H9 (cell line): ENCODE data around the gene CCDC3. TPM values are rescaled to one million over a fixed set of nuclear protein-coding genes. Genes with fewer than 3 reads are reported as not detected.

Experiments used
- DNase-seq: peaks from one replicate; pipeline ENCODE4 v3.0.0-alpha.2; 2017
- H2AFZ ChIP-seq: one replicate; pipeline ENCODE4 v1.6.1; 2013; ENCODE audit warnings: mild to moderate bottlenecking, low read length, control low read depth, moderate library complexity
- H2AK5ac ChIP-seq: 2 replicates; pipeline ENCODE4 v1.6.1; 2013; ENCODE audit warnings: low read length, control low read depth, mixed read lengths; ENCODE audit not compliant: insufficient read length
- H2BK120ac ChIP-seq: one replicate; pipeline ENCODE4 v1.6.1; 2013; ENCODE audit warnings: low read depth, mild to moderate bottlenecking, low read length, control low read depth, inconsistent platforms; ENCODE audit not compliant: poor library complexity, severe bottlenecking
- H2BK12ac ChIP-seq: 2 replicates; pipeline ENCODE4 v1.6.1; 2013; ENCODE audit warnings: low read length, control low read depth, mixed read lengths, low read depth; ENCODE audit not compliant: insufficient read length
- H2BK15ac ChIP-seq: 2 replicates; pipeline ENCODE4 v1.6.1; 2013; ENCODE audit warnings: low read depth, low read length, control low read depth
- H2BK20ac ChIP-seq: one replicate; pipeline ENCODE4 v1.6.1; 2013; ENCODE audit warnings: low read depth, mild to moderate bottlenecking, low read length, control low read depth, inconsistent platforms; ENCODE audit not compliant: poor library complexity, severe bottlenecking
- H2BK5ac ChIP-seq: 2 replicates; pipeline ENCODE4 v1.6.1; 2013; ENCODE audit warnings: low read length, control low read depth, mixed read lengths; ENCODE audit not compliant: insufficient read length
- H3K14ac ChIP-seq: 2 replicates; pipeline ENCODE4 v1.6.1; 2013; ENCODE audit warnings: low read length, control low read depth; ENCODE audit not compliant: insufficient read depth
- H3K18ac ChIP-seq: 2 replicates; pipeline ENCODE4 v1.6.1; 2013; ENCODE audit warnings: low read depth, mild to moderate bottlenecking, mixed read lengths, low read length, control low read depth; ENCODE audit not compliant: insufficient read length
- H3K23ac ChIP-seq: 2 replicates; pipeline ENCODE4 v1.6.1; 2013; ENCODE audit warnings: low read length, control low read depth, mixed read lengths, low read depth; ENCODE audit not compliant: insufficient read length
- H3K23me2 ChIP-seq: 2 replicates; pipeline ENCODE4 v1.6.1; 2013; ENCODE audit warnings: low read depth, mild to moderate bottlenecking, mixed read lengths, low read length, control low read depth; ENCODE audit not compliant: insufficient read length, poor library complexity, severe bottlenecking
- H3K27ac ChIP-seq: 2 replicates; pipeline ENCODE4 v1.5.1; 2013; ENCODE audit warnings: low read length, control low read depth, mixed read lengths, low read depth; ENCODE audit not compliant: insufficient read length
- H3K27me3 ChIP-seq: 2 replicates; pipeline ENCODE4 v1.6.1; 2013; ENCODE audit warnings: low read length, control low read depth, inconsistent platforms; ENCODE audit not compliant: insufficient read depth
- H3K4ac ChIP-seq: 2 replicates; pipeline ENCODE4 v1.6.1; 2013; ENCODE audit warnings: low read depth, mild to moderate bottlenecking, control low read depth, inconsistent platforms, low read length, moderate library complexity
- H3K4me1 ChIP-seq: 2 replicates; pipeline ENCODE4 v1.6.1; 2013; ENCODE audit warnings: low read length, control low read depth, inconsistent platforms; ENCODE audit not compliant: insufficient read depth
- H3K4me2 ChIP-seq: 2 replicates; pipeline ENCODE4 v1.6.1; 2013; ENCODE audit warnings: low read length, control low read depth, mixed read lengths; ENCODE audit not compliant: insufficient read length, insufficient read depth
- H3K56ac ChIP-seq: 2 replicates; pipeline ENCODE4 v1.6.1; 2013; ENCODE audit warnings: low read depth, mild to moderate bottlenecking, mixed read lengths, low read length, control low read depth; ENCODE audit not compliant: insufficient read length
- H3K79me1 ChIP-seq: 2 replicates; pipeline ENCODE4 v1.6.1; 2013; ENCODE audit warnings: low read depth, mild to moderate bottlenecking, moderate library complexity, low read length, control low read depth, inconsistent platforms; ENCODE audit not compliant: insufficient read depth, poor library complexity, severe bottlenecking
- H3K79me2 ChIP-seq: 2 replicates; pipeline ENCODE4 v1.6.1; 2013; ENCODE audit warnings: low read length, control low read depth, inconsistent platforms; ENCODE audit not compliant: insufficient read depth
- H3K9ac ChIP-seq: 2 replicates; pipeline ENCODE4 v1.6.1; 2013; ENCODE audit warnings: low read length, control low read depth, mixed read lengths; ENCODE audit not compliant: insufficient read length; ENCODE audit errors: extremely low read depth
- H3K9me3 ChIP-seq: one replicate; pipeline ENCODE4 v1.6.1; 2013; ENCODE audit warnings: low read depth, low read length, inconsistent platforms; ENCODE audit not compliant: control insufficient read depth
- H3T11ph ChIP-seq: one replicate; pipeline ENCODE4 v1.6.1; 2013; ENCODE audit warnings: mild to moderate bottlenecking, low read length, control low read depth, inconsistent platforms
- H4K20me1 ChIP-seq: one replicate; pipeline ENCODE4 v1.6.1; 2013; ENCODE audit not compliant: control insufficient read depth, insufficient read length, insufficient read depth
- H4K5ac ChIP-seq: 2 replicates; pipeline ENCODE4 v1.6.1; 2013; ENCODE audit warnings: low read depth, mild to moderate bottlenecking, mixed read lengths, low read length, control low read depth; ENCODE audit not compliant: insufficient read length
- H4K8ac ChIP-seq: replicated peaks from 2 replicates; pipeline ENCODE4 v1.6.1; 2013; ENCODE audit warnings: low read length, control low read depth, mixed read lengths, low read depth; ENCODE audit not compliant: insufficient read length
- H4K91ac ChIP-seq: 2 replicates; pipeline ENCODE4 v1.6.1; 2013; ENCODE audit warnings: low read depth, mild to moderate bottlenecking, moderate library complexity, mixed read lengths, low read length, control low read depth; ENCODE audit not compliant: insufficient read length
- H3K27ac Mint-ChIP-seq, 3 experiments: 2 replicates in 2 of 3; 3 replicates in 1 of 3; pipeline ENCODE4 v1.8.0; 2020 to 2021; ENCODE audit warnings: mixed read lengths in 3 of 3, mild to moderate bottlenecking in 1 of 3, moderate library complexity in 1 of 3
- H3K27me3 Mint-ChIP-seq: 2 replicates; pipeline ENCODE4 v1.8.0; 2021; ENCODE audit warnings: low read depth, mild to moderate bottlenecking, moderate library complexity, mixed read lengths
- H3K36me3 Mint-ChIP-seq, 3 experiments: 2 replicates in 2 of 3; 3 replicates in 1 of 3; pipeline ENCODE4 v1.8.0; 2020 to 2021; ENCODE audit warnings: low read depth in 3 of 3, mixed read lengths in 3 of 3; ENCODE audit not compliant: insufficient read depth in 1 of 3
- H3K4me1 Mint-ChIP-seq, 2 experiments: 2 replicates each; pipeline ENCODE4 v1.8.0; 2020; ENCODE audit warnings: mixed read lengths in 2 of 2
- H3K4me3 Mint-ChIP-seq, 2 experiments: 2 replicates in 1 of 2; 3 replicates in 1 of 2; pipeline ENCODE4 v1.8.0; 2020 to 2021; ENCODE audit warnings: mild to moderate bottlenecking in 2 of 2, mixed read lengths in 2 of 2, moderate library complexity in 1 of 2
- H3K9me3 Mint-ChIP-seq, 2 experiments: 2 replicates in 1 of 2; 3 replicates in 1 of 2; pipeline ENCODE4 v1.8.0; 2020; ENCODE audit warnings: mild to moderate bottlenecking in 2 of 2, mixed read lengths in 2 of 2, moderate library complexity in 1 of 2
- CTCF ChIP-seq: fragments of 200-600 bp; sonication (generic); conservative IDR thresholded peaks from 3 replicates; pipeline ENCODE4 v1.8.0; 2021; ENCODE audit warnings: antibody characterized with exemption, mild to moderate bottlenecking
- WGBS: extraction: QIAGEN DNeasy Blood & Tissue Kit; methylation state at CpG from one replicate; pipeline ENCODE4 v1.1.7; 2013; ENCODE audit warnings: missing lambda C conversion rate, low lambda C conversion rate, mixed read lengths; ENCODE audit not compliant: insufficient read length; ENCODE audit errors: extremely low coverage; 5-methylcytosine and 5-hydroxymethylcytosine counted together
- total RNA-seq: library from RNA; stranded (reverse); gene quantifications from 2 replicates; pipeline ENCODE4 v1.2.1, GENCODE V29; 2021

The CCDC3 gene
- total RNA-seq, 1 experiment from 2014 or later: 2.3 TPM

GRCh38 chr10:12862459-12862858 lies 139.1 kb downstream of the CCDC3 start:
- Mint-ChIP-seq H3K9me3 (peaks cover 0 to 2% of the 10 kb centered on the region in 2 experiments; a peak in 3 of 5 replicates), H3K36me3 (no peaks in the 10 kb centered on the region), H3K27ac (peak overlapping the region in 1 of 3 experiments; percentile 18; a peak in 1 of 7 replicates), H3K4me1 (no peaks in the 10 kb centered on the region), H3K27me3 (peaks cover 21% of the 10 kb centered on the region), H3K4me3 (no peak overlapping the region)
- Histone ChIP-seq H3K14ac (no peak overlapping the region), H3K9me3 (no peaks in the 10 kb centered on the region), H3K4ac (no peak overlapping the region), H3K9ac (no peak overlapping the region), H3K27ac (no peak overlapping the region), H3K79me2 (no peaks in the 10 kb centered on the region), H4K20me1 (no peaks in the 10 kb centered on the region), H2BK5ac (no peak overlapping the region), H2AFZ (no peak overlapping the region), H3K23ac (no peak overlapping the region), H2BK12ac (no peak overlapping the region), H2BK120ac (no peak overlapping the region), H3K56ac (no peak overlapping the region), H3K23me2 (no peaks in the 10 kb centered on the region), H3K4me1 (no peaks in the 10 kb centered on the region), H2AK5ac (no peak overlapping the region), H3K79me1 (no peaks in the 10 kb centered on the region), H4K5ac (no peak overlapping the region), H3K18ac (no peak overlapping the region), H3K27me3 (no peaks in the 10 kb centered on the region), H3T11ph (no peak overlapping the region), H2BK15ac (no peak overlapping the region), H4K91ac (no peak overlapping the region), H3K4me2 (no peak overlapping the region), H2BK20ac (no peak overlapping the region), H4K8ac (no peak overlapping the region)
- DNase-seq: no peak
- no CpG with 5 or more reads among the region's 3 CpGs for WGBS
- no peak for TF ChIP-seq CTCF
